A549 (cell line): ENCODE measurements around the gene RPLP2. TPM values are rescaled to one million over a fixed set of nuclear protein-coding genes. Genes with fewer than 3 reads are reported as not detected.

Experiments used
- ATAC-seq, 2 experiments: fragments of 200-7000 bp in 1 of 2; fragments of >200 bp in 1 of 2; cut with Nextera tagmentation in 1 of 2; cut with Tn5 transposase in 1 of 2; 3 replicates each; pipeline versions ENCODE4 v1.8.0 to v1.9.1; 2018 to 2020; ENCODE audit warnings: mild to moderate bottlenecking in 1 of 2, moderate library complexity in 1 of 2
- CTCF ChIA-PET: fragments of 300-600 bp; sonication (Branson Sonifier 250); formaldehyde crosslinking; extraction: SDS; loops from one replicate; lab custom pipeline; 2021; ENCODE audit warnings: antibody characterized with exemption, inconsistent platforms; lab: Yijun Ruan, JAX
- POLR2A ChIA-PET: fragments of 350-600 bp; formaldehyde crosslinking; extraction: SDS; loops from one replicate; lab custom pipeline; 2021; ENCODE audit warnings: antibody characterized with exemption, inconsistent platforms; lab: Yijun Ruan, JAX
- DNase-seq, 2 experiments: peaks; one replicate each; pipeline versions ENCODE4 v3.0.0 to v3.0.0-alpha.2; 2011 to 2016; ENCODE audit warnings: low read depth in 1 of 2, low spot score in 1 of 2
- FAIRE-seq: peaks from 2 replicates; lab custom pipeline; 2011; peaks lifted over from hg19 to GRCh38; lab: Jason Lieb, UNC
- H3K27ac ChIP-seq, 2 experiments: fragments of >200 bp; sonication (Bioruptor Twin); formaldehyde crosslinking; 3 replicates each; pipeline ENCODE4 v1.5.1; 2016 to 2017
- H3K4me1 ChIP-seq: fragments of >200 bp; sonication (Bioruptor Twin); formaldehyde crosslinking; 3 replicates; pipeline ENCODE4 v1.6.1; 2016
- H3K4me2 ChIP-seq: fragments of >200 bp; sonication (Bioruptor Twin); formaldehyde crosslinking; 3 replicates; pipeline ENCODE4 v1.6.1; 2016
- H3K4me3 ChIP-seq: fragments of >200 bp; sonication (Bioruptor Twin); formaldehyde crosslinking; 3 replicates; pipeline ENCODE4 v1.5.1; 2016
- H3K9me3 ChIP-seq: fragments of >200 bp; sonication (Bioruptor Twin); formaldehyde crosslinking; 3 replicates; pipeline ENCODE4 v1.6.1; 2016
- BHLHE40 ChIP-seq: IDR thresholded peaks from 2 replicates; pipeline ENCODE4 v1.6.1; 2012; ENCODE audit warnings: low read depth, low read length, inconsistent platforms
- CEBPB ChIP-seq, 2 experiments: fragments of >200 bp in 1 of 2; sonication (Bioruptor Twin) in 1 of 2; formaldehyde crosslinking in 1 of 2; IDR thresholded peaks; 2 replicates each; pipeline ENCODE4 v1.6.1; 2012 to 2016
- CHD2 ChIP-seq: fragments of 150-350 bp; IDR thresholded peaks from 2 replicates; pipeline ENCODE4 v1.6.1; 2014; ENCODE audit warnings: low read length; ENCODE audit not compliant: partially characterized antibody
- CTCF ChIP-seq: fragments of >200 bp; sonication (Bioruptor Twin); formaldehyde crosslinking; IDR thresholded peaks from 3 replicates; pipeline ENCODE4 v1.5.1; 2016
- EHMT2 ChIP-seq: fragments of 200-600 bp; sonication (generic); IDR thresholded peaks from 2 replicates; pipeline ENCODE4 v1.6.1; 2016; ENCODE audit warnings: antibody characterized with exemption, low read depth, mild to moderate bottlenecking, moderate library complexity
- ELK1 ChIP-seq: fragments of 150-350 bp; IDR thresholded peaks from 2 replicates; pipeline ENCODE4 v1.6.1; 2014; ENCODE audit warnings: low read depth, mild to moderate bottlenecking, low read length
- ESRRA ChIP-seq: fragments of 150-350 bp; IDR thresholded peaks from 2 replicates; pipeline ENCODE4 v1.6.1; 2014; ENCODE audit warnings: mild to moderate bottlenecking, low read length, borderline replicate concordance
- FOXS1 ChIP-seq: fragments of 250-450 bp; sonication (Bioruptor Pico); IDR thresholded peaks from 2 replicates; pipeline ENCODE4 v1.5.0; 2020; ENCODE audit warnings: mild to moderate bottlenecking, moderate library complexity
- HOXA7 ChIP-seq: fragments of 250-450 bp; sonication (Bioruptor Pico); IDR thresholded peaks from 2 replicates; pipeline ENCODE4 v1.5.0; 2020; ENCODE audit warnings: mild to moderate bottlenecking, moderate library complexity
- HOXB5 ChIP-seq: fragments of 250-450 bp; sonication (Bioruptor Pico); IDR thresholded peaks from 2 replicates; pipeline ENCODE4 v1.5.0; 2020; ENCODE audit warnings: mild to moderate bottlenecking, moderate library complexity
- KDM1A ChIP-seq: fragments of 200-600 bp; sonication (generic); IDR thresholded peaks from 2 replicates; pipeline ENCODE4 v1.6.1; 2016; ENCODE audit warnings: low read depth, mild to moderate bottlenecking
- NPAS2 ChIP-seq: fragments of 250-450 bp; sonication (Bioruptor Pico); IDR thresholded peaks from 2 replicates; pipeline ENCODE4 v1.8.0; 2022; ENCODE audit warnings: mild to moderate bottlenecking, moderate library complexity, borderline replicate concordance
- PBX3 ChIP-seq: IDR thresholded peaks from 2 replicates; pipeline ENCODE4 v1.6.1; 2012
- PHF8 ChIP-seq: fragments of 200-600 bp; sonication (generic); IDR thresholded peaks from 2 replicates; pipeline ENCODE4 v1.6.1; 2016; ENCODE audit warnings: low read depth, mild to moderate bottlenecking, antibody characterized with exemption, moderate library complexity, borderline replicate concordance
- RAD21 ChIP-seq, 2 experiments: fragments of >200 bp in 1 of 2; sonication (Bioruptor Twin) in 1 of 2; formaldehyde crosslinking in 1 of 2; IDR thresholded peaks in 1 of 2; conservative IDR thresholded peaks in 1 of 2; 2 replicates in 1 of 2; 3 replicates in 1 of 2; pipeline ENCODE4 v1.6.1; 2012 to 2018; ENCODE audit warnings: inconsistent platforms in 1 of 2
- RARB ChIP-seq: fragments of 250-450 bp; sonication (Bioruptor Pico); IDR thresholded peaks from 2 replicates; pipeline ENCODE4 v1.8.0; 2021; ENCODE audit warnings: mild to moderate bottlenecking, moderate library complexity
- RCOR1 ChIP-seq: fragments of 150-350 bp; IDR thresholded peaks from 2 replicates; pipeline ENCODE4 v1.6.1; 2014; ENCODE audit warnings: antibody characterized with exemption, low read length, low read depth
- REST ChIP-seq: fragments of 200-600 bp; sonication (generic); IDR thresholded peaks from 2 replicates; pipeline ENCODE4 v1.6.1; 2016; ENCODE audit warnings: antibody characterized with exemption, mild to moderate bottlenecking, moderate library complexity
- RFX5 ChIP-seq: fragments of 450-650 bp; IDR thresholded peaks from 2 replicates; pipeline ENCODE4 v1.7.1; 2014; ENCODE audit warnings: antibody characterized with exemption, mild to moderate bottlenecking, moderate library complexity
- RNF2 ChIP-seq: fragments of 200-600 bp; sonication (generic); IDR thresholded peaks from 2 replicates; pipeline ENCODE4 v1.6.1; 2016; ENCODE audit warnings: low read depth, mild to moderate bottlenecking, antibody characterized with exemption, moderate library complexity, borderline replicate concordance
- TFCP2L1 ChIP-seq: fragments of 250-450 bp; sonication (Bioruptor Pico); IDR thresholded peaks from 2 replicates; pipeline ENCODE4 v1.5.0; 2021; ENCODE audit warnings: mild to moderate bottlenecking
- USF2 ChIP-seq: fragments of 450-650 bp; IDR thresholded peaks from 2 replicates; pipeline ENCODE4 v1.6.1; 2014; ENCODE audit warnings: antibody characterized with exemption
- ZFP36 ChIP-seq: fragments of 450-650 bp; IDR thresholded peaks from 2 replicates; pipeline ENCODE4 v1.6.1; 2014; ENCODE audit warnings: borderline replicate concordance; ENCODE audit not compliant: partially characterized antibody
- ZSCAN20 ChIP-seq: fragments of 250-450 bp; sonication (Bioruptor Pico); IDR thresholded peaks from 2 replicates; pipeline ENCODE4 v1.8.0; 2022; ENCODE audit warnings: mild to moderate bottlenecking, moderate library complexity
- WGBS: methylation state at CpG from one replicate; pipeline ENCODE4 v1.1.6; 2017; ENCODE audit errors: missing lambda C conversion rate; 5-methylcytosine and 5-hydroxymethylcytosine counted together
- polyA plus RNA-seq, 4 experiments: library from polyadenylated mRNA; depleted of rRNA in 3 of 4; stranded (reverse); fragments of >200 nt; fragmentation: RNase III in 1 of 4; extraction: RNeasy Plus Mini Kit Qiagen cat#74134 plus additional on column Dnase treatment in 1 of 4; gene quantifications; 2 replicates in 3 of 4; 3 replicates in 1 of 4; pipeline ENCODE4 v1.2.3, GENCODE V29; 2011 to 2017
- TF ChIP-seq, protein P1 (sequence below): IDR thresholded peaks from 2 replicates; pipeline ENCODE4 v1.6.1; 2012; ENCODE audit warnings: low read depth, borderline replicate concordance
- TF ChIP-seq, protein P2 (sequence below): IDR thresholded peaks from 2 replicates; pipeline ENCODE4 v1.6.1; 2012

RPLP2 gene
- polyA plus RNA-seq, 2 of the 4 experiments (the other 2 are of a cell fraction), result 1,493 to 2,508 TPM

GRCh38 chr11:792535-792821, 17.3 kb upstream of the RPLP2 start:
- Histone ChIP-seq H3K4me3 (no peak overlapping the region), H3K4me1 (peaks cover 51% of the 10 kb centered on the region), H3K9me3 (no peaks in the 10 kb centered on the region), H3K27ac (no peak overlapping the region), H3K4me2 (no peak overlapping the region)
- CTCF ChIA-PET, result interaction anchor here (0.6 to 1.0 kb wide), 2 partner anchors 49 to 66 kb away, joined by 3 read pairs; no protein-coding TSS in a partner anchor
- 97% methylated on average over 13 of the region's 15 CpGs for WGBS
- TF ChIP-seq FOXS1 (CRISPR knock-in tag), result no peak
- TF ChIP-seq NPAS2 (CRISPR knock-in tag), result no peak
- TF ChIP-seq EHMT2, result no peak
- TF ChIP-seq HOXB5, result no peak
- TF ChIP-seq TFCP2L1 (CRISPR knock-in tag), result no peak
- TF ChIP-seq USF2, result no peak
- no peak for TF ChIP-seq CEBPB (IDR thresholded peaks at IDR 0.05)
- TF ChIP-seq, protein P1, sequence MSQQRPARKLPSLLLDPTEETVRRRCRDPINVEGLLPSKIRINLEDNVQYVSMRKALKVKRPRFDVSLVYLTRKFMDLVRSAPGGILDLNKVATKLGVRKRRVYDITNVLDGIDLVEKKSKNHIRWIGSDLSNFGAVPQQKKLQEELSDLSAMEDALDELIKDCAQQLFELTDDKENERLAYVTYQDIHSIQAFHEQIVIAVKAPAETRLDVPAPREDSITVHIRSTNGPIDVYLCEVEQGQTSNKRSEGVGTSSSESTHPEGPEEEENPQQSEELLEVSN, result no peak
- no peak for TF ChIP-seq BHLHE40
- no peak for TF ChIP-seq CTCF
- no peak for TF ChIP-seq ZSCAN20 (CRISPR knock-in tag)
- no peak for TF ChIP-seq ZFP36
- TF ChIP-seq ELK1, result no peak
- TF ChIP-seq ESRRA, result no peak
- no peak for TF ChIP-seq RFX5
- no peak for TF ChIP-seq CHD2
- no peak for TF ChIP-seq RAD21 (conservative IDR thresholded peaks at IDR 0.05 in 1 of 2, IDR thresholded peaks at IDR 0.05 in 1 of 2)
- ATAC-seq, result no peak
- no peak for FAIRE-seq
- POLR2A ChIA-PET, result no interaction called here
- no peak for DNase-seq

DNA sequence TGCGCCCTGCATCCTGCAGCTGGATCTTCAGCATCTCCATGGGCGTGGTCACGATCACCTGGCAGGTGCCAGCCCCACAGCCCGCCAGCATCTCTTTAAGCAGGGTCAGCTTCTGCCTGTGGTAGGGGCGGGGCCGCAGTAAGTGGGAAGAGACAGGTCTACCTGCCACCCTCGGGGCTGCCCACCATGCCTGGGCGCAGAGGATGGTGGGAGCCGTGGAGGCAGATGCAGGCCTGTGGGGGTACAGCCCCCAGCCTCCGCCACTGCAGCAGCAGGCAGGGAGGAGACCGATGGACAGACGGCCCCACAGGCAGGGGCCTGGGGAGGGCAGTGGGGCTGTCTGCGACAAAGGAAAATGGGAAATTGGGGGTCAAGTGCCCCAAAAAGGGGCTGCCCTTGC, 16.9 kb upstream of the RPLP2 start:
- Histone ChIP-seq H3K4me1 (peaks cover 51% of the 10 kb centered on the region), H3K9me3 (no peaks in the 10 kb centered on the region), H3K4me3 (no peak overlapping the region), H3K4me2 (no peak overlapping the region), H3K27ac (no peak overlapping the region)
- TF ChIP-seq CHD2 (no peak), TFCP2L1 (CRISPR knock-in tag) (no peak), ELK1 (no peak), RARB (CRISPR knock-in tag) (no peak), HOXA7 (CRISPR knock-in tag) (no peak), KDM1A (no peak), RCOR1 (no peak), RNF2 (no peak), PHF8 (no peak), ZFP36 (no peak), REST (no peak), PBX3 (no peak)
- TF ChIP-seq, protein P2, sequence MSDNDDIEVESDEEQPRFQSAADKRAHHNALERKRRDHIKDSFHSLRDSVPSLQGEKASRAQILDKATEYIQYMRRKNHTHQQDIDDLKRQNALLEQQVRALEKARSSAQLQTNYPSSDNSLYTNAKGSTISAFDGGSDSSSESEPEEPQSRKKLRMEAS, result no peak
- CTCF ChIA-PET, result interaction anchor here (0.6 to 1.0 kb wide), 3 partner anchors 9 to 66 kb away, joined by 3 read pairs; no protein-coding TSS in a partner anchor
- FAIRE-seq (no peak), ATAC-seq (no peak), DNase-seq (no peak)
- POLR2A ChIA-PET, result no interaction called here
- 96% methylated on average over 5 of the region's 13 CpGs for WGBS
